Adipocyte (in vitro differentiated cells): ENCODE results near the gene ZDHHC7.

Source experiments
- DNase-seq: peaks from one replicate; pipeline ENCODE4 v3.0.0-alpha.2; 2015; ENCODE audit warnings: low read depth
- H3K27me3 ChIP-seq: replicated peaks from 2 replicates; pipeline ENCODE4 v1.7.0; 2013; ENCODE audit warnings: mild to moderate bottlenecking, low read length, moderate library complexity; ENCODE audit not compliant: control insufficient read depth, insufficient read depth
- H3K36me3 ChIP-seq: 2 replicates; pipeline ENCODE4 v1.7.0; 2013; ENCODE audit warnings: low read length, mild to moderate bottlenecking, moderate library complexity; ENCODE audit not compliant: control insufficient read depth, insufficient read depth, severe bottlenecking
- H3K4me1 ChIP-seq: 2 replicates; pipeline ENCODE4 v1.7.0; 2013; ENCODE audit warnings: mild to moderate bottlenecking, low read length, moderate library complexity; ENCODE audit not compliant: control insufficient read depth, insufficient read depth
- H3K4me3 ChIP-seq: 2 replicates; pipeline ENCODE4 v1.7.0; 2013; ENCODE audit warnings: mild to moderate bottlenecking, low read length, moderate library complexity
- H3K9ac ChIP-seq: 2 replicates; pipeline ENCODE4 v1.7.0; 2013; ENCODE audit warnings: mild to moderate bottlenecking, low read length, moderate library complexity
- H3K9me3 ChIP-seq: 2 replicates; pipeline ENCODE4 v1.7.0; 2013; ENCODE audit warnings: mild to moderate bottlenecking, low read length, moderate library complexity; ENCODE audit not compliant: control insufficient read depth

The ZDHHC7 gene

DNA sequence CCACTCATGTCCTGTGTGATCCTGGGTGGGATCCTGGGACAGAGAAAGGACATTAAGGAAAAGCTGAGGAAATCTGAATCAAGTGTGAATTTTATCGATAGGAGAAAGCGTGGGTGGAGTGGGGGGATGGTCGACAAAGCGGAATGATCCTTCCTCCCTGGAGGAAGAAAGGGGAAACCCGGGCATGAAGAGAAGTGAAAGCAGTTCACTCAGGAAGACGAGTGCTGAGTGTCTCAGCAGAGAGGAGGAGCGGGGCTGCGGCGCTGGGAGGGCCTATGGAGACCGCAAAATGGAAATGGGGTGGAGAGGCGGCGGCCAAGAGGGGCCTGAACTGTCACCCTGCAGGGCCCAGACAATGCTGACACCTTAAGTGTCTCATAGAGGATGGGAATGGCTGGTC is 8.7 kb downstream of the ZDHHC7 start:
- Histone ChIP-seq H3K36me3 (peaks cover 5% of the 10 kb centered on the region), H3K9me3 (no peaks in the 10 kb centered on the region), H3K4me1 (peaks cover 61% of the 10 kb centered on the region), H3K4me3 (peak overlapping the region; percentile 67), H3K9ac (peak overlapping the region; percentile 80), H3K27me3 (no peaks in the 10 kb centered on the region)
- DNase-seq: no peak

- H3K9me3 ChIP-seq: no peaks in the 10 kb centered on the region
- H3K36me3 ChIP-seq: peaks cover 5% of the 10 kb centered on the region
- no peaks in the 10 kb centered on the region for H3K27me3 ChIP-seq
- peaks cover 61% of the 10 kb centered on the region for H3K4me1 ChIP-seq
- peak overlapping the region; percentile 67 for H3K4me3 ChIP-seq
- no peak for DNase-seq
- H3K9ac ChIP-seq: peak overlapping the region; percentile 80
Observed at GRCh38 chr16:85002099-85002541, 9.2 kb downstream of the ZDHHC7 start.

- Histone ChIP-seq H3K4me3 (no peak overlapping the region), H3K36me3 (peaks cover 11% of the 10 kb centered on the region), H3K27me3 (no peaks in the 10 kb centered on the region), H3K4me1 (peaks cover 53% of the 10 kb centered on the region), H3K9me3 (no peaks in the 10 kb centered on the region), H3K9ac (peak overlapping the region; percentile 11)
- DNase-seq: no peak
Observed at GRCh38 chr16:84999857-85000480, 11.4 kb downstream of the ZDHHC7 start.

DNA sequence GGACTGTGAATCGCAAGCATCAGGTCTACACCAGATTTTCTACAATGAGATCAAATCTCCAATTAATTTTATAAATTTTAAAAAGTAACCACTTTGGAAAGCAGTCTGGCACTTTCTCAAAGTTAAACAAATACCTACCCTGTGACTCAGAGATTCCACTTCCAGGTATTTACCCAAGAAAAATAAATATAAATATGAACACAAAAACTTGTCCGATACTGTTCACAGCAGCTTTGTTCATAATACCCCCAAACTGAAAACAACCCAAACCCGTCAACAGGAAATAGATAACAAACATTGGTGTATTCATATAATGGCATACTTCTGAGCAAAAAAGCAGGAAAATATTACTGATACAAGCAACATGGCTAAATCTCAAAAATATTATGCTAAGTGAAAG is 12.1 kb downstream of the ZDHHC7 start:
- Histone ChIP-seq H3K4me3 (no peak overlapping the region), H3K4me1 (peaks cover 54% of the 10 kb centered on the region), H3K9ac (no peak overlapping the region)

DNA sequence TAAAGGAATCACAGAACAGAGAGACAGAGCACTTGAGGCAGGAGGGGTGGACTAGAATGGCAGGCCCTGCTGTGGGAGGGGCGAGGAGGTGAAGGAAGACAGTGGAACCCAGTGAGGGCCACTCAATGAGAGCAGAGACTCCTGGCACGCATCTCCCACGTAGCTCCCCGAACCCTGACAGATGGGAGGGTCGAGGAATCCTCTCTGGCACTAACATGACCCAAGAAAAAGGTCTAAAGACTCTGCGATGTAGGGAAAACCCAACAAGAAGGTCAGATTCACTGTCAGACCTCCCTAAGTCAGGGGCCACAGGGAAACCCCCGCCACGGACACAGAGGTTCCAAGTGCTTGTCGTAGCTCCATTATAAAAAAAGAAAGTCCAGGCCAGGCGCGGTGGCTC is 15.0 kb downstream of the ZDHHC7 start:
- H3K9ac ChIP-seq: no peak overlapping the region
- no peak overlapping the region for H3K4me3 ChIP-seq
- no peaks in the 10 kb centered on the region for H3K27me3 ChIP-seq
- H3K36me3 ChIP-seq: peaks cover 20% of the 10 kb centered on the region
- no peaks in the 10 kb centered on the region for H3K9me3 ChIP-seq
- no peak for DNase-seq
- H3K4me1 ChIP-seq: peaks cover 48% of the 10 kb centered on the region

More for the DNA sequence above, 12.1 kb downstream of the ZDHHC7 start:
- peaks cover 13% of the 10 kb centered on the region for H3K36me3 ChIP-seq
- H3K27me3 ChIP-seq: no peaks in the 10 kb centered on the region
- peak; percentile 54 for DNase-seq
- no peaks in the 10 kb centered on the region for H3K9me3 ChIP-seq

DNA sequence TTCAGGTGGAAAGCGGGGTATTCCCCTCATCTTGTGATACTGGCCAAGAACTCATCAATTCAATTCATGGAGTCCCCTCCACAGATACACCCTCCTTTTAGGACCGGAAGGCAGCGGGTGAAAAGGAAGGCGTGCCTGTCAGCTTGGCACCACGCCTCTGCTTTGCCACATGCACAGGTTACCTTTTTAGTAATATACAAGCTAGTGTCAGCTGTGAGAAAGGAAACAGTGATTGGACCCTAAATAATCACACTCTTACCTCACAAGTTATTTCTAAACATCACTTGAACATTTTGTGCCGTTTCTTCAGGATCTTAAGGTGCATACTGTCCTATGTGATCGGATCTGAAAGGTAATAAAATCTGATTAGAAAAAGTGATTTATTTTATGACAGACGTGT is 15.7 kb downstream of the ZDHHC7 start:
- Histone ChIP-seq H3K27me3 (no peaks in the 10 kb centered on the region), H3K4me1 (peaks cover 45% of the 10 kb centered on the region), H3K4me3 (no peak overlapping the region), H3K9ac (no peak overlapping the region), H3K9me3 (no peaks in the 10 kb centered on the region), H3K36me3 (peaks cover 24% of the 10 kb centered on the region)
- no peak for DNase-seq

- DNase-seq: no peak
- peak overlapping the region; percentile 85 for H3K9ac ChIP-seq
- peaks cover 36% of the 10 kb centered on the region for H3K36me3 ChIP-seq
Observed at GRCh38 chr16:84993926-84994325, 17.4 kb downstream of the ZDHHC7 start.

GRCh38 chr16:84992717-84993075 is 18.6 kb downstream of the ZDHHC7 start:
- H3K4me1 ChIP-seq: peaks cover 37% of the 10 kb centered on the region
- peak overlapping the region; percentile 85 for H3K9ac ChIP-seq
- H3K9me3 ChIP-seq: no peaks in the 10 kb centered on the region
- peak; percentile 55 for DNase-seq
- peaks cover 46% of the 10 kb centered on the region for H3K36me3 ChIP-seq
- no peaks in the 10 kb centered on the region for H3K27me3 ChIP-seq
- H3K4me3 ChIP-seq: peak overlapping the region; percentile 59

More at GRCh38 chr16:84993926-84994325, 17.4 kb downstream of the ZDHHC7 start:
- Histone ChIP-seq H3K27me3 (no peaks in the 10 kb centered on the region), H3K9me3 (no peaks in the 10 kb centered on the region), H3K4me1 (peaks cover 37% of the 10 kb centered on the region), H3K4me3 (peak overlapping the region; percentile 39)

- Histone ChIP-seq H3K9ac (no peak overlapping the region), H3K27me3 (no peaks in the 10 kb centered on the region), H3K36me3 (peaks cover 63% of the 10 kb centered on the region), H3K9me3 (no peaks in the 10 kb centered on the region), H3K4me1 (peaks cover 44% of the 10 kb centered on the region), H3K4me3 (no peak overlapping the region)
- DNase-seq: no peak
Observed at GRCh38 chr16:84990782-84991181, 20.6 kb downstream of the ZDHHC7 start.

GRCh38 chr16:84989749-84990620 is 21.4 kb downstream of the ZDHHC7 start:
- H3K27me3 ChIP-seq: no peaks in the 10 kb centered on the region
- peaks cover 59% of the 10 kb centered on the region for H3K36me3 ChIP-seq
- H3K9ac ChIP-seq: peak overlapping the region; percentile 3
- DNase-seq: no peak
- no peaks in the 10 kb centered on the region for H3K9me3 ChIP-seq
- H3K4me1 ChIP-seq: peaks cover 42% of the 10 kb centered on the region
- H3K4me3 ChIP-seq: no peak overlapping the region

DNA sequence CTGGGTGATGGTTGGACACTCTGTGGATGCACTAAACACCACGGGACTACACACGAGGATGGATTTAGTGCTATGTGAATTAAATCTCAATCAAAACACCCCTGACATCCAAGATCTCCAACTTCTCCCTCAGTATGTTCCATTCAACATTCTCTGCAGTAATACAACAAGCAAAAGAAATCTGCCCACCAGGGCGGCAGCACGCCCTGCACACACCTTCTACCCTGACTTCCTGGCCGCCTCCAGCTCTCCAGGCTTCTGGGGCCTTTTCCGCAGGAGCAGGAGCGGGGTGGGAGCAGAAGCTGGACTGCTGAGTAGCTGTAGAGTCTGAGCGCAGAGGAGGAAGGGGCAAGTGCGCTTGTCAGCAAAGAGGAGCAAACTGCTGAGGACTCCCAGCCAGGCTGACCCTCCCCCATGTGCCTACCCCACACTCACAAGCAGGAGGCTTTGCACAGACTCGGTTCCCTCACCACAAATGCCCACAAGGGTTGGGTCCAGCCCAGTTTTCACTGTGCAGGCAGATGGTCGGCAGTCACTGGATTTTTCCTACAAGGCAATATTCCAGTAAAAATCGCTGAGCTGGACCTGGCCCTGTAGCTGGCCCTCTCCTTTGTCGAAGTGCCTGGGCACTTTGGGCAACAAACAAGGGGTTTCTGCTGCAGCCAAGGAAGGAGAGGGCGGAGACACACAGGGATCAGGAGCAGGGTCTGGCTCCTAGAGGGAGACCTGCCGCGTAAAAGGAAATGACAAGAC is 22.8 kb downstream of the ZDHHC7 start:
- no peaks in the 10 kb centered on the region for H3K27me3 ChIP-seq
- DNase-seq: no peak
- H3K4me3 ChIP-seq: no peak overlapping the region
- H3K9ac ChIP-seq: no peak overlapping the region
- H3K36me3 ChIP-seq: peaks cover 50% of the 10 kb centered on the region
- H3K9me3 ChIP-seq: no peaks in the 10 kb centered on the region
- H3K4me1 ChIP-seq: peaks cover 36% of the 10 kb centered on the region
